Endothelial cell of umbilical vein (primary cell): ENCODE data around the gene TMOD2. TPM values are rescaled to one million over a fixed set of nuclear protein-coding genes. Genes with fewer than 3 reads are reported as not detected.

Experiments
- BruUV-seq: library from RNA; stranded (reverse); fragments of 400-500 nt; replicated peaks from 2 replicates; lab custom pipeline; 2021; lab: Mats Ljungman, UMichigan
- CTCF ChIA-PET: fragments of 300-600, 350-600 bp; sonication (Branson Sonifier 250); formaldehyde crosslinking; loops from one replicate; lab custom pipeline; 2021; ENCODE audit warnings: antibody characterized with exemption, inconsistent platforms; lab: Charles Lee
- POLR2A ChIA-PET: fragments of 300-600, 350-600 bp; sonication (Branson Sonifier 250); formaldehyde crosslinking; loops from one replicate; lab custom pipeline; 2021; ENCODE audit warnings: antibody characterized with exemption, inconsistent platforms; lab: Charles Lee
- DNase-seq: peaks from one replicate; pipeline ENCODE4 v3.0.0-alpha.2; 2011; ENCODE audit warnings: low read depth, low spot score
- FAIRE-seq: peaks from 2 replicates; lab custom pipeline; 2011; peaks lifted over from hg19 to GRCh38; lab: Jason Lieb, UNC
- H2AFZ ChIP-seq: 2 replicates; pipeline ENCODE4 v1.6.0; 2012; ENCODE audit warnings: low read depth, low read length, control low read depth, inconsistent platforms
- H3K27ac ChIP-seq: 2 replicates; pipeline ENCODE4 v1.5.1; 2011; ENCODE audit warnings: low read depth, mild to moderate bottlenecking, control low read depth, low read length, moderate library complexity; ENCODE audit not compliant: insufficient read depth
- H3K27me3 ChIP-seq, 2 experiments: 2 replicates each; pipeline versions ENCODE4 v1.6.0 to v1.6.1; 2011; ENCODE audit warnings: low read length in 2 of 2, mixed read lengths in 1 of 2; ENCODE audit not compliant: control insufficient read depth in 2 of 2, insufficient read depth in 2 of 2
- H3K36me3 ChIP-seq, 2 experiments: 2 replicates in 1 of 2; 3 replicates in 1 of 2; pipeline ENCODE4 v1.5.1; 2011; ENCODE audit warnings: low read length in 2 of 2, mild to moderate bottlenecking in 1 of 2, moderate library complexity in 1 of 2; ENCODE audit not compliant: control insufficient read depth in 2 of 2, insufficient read depth in 2 of 2; ENCODE audit errors: extremely low read depth in 1 of 2
- H3K4me1 ChIP-seq: 3 replicates; pipeline ENCODE4 v1.5.1; 2011; ENCODE audit warnings: mild to moderate bottlenecking, low read length; ENCODE audit not compliant: control insufficient read depth, insufficient read depth; ENCODE audit errors: extremely low read depth
- H3K4me2 ChIP-seq: 2 replicates; pipeline ENCODE4 v1.6.1; 2011; ENCODE audit warnings: low read length, control low read depth, mixed read lengths; ENCODE audit not compliant: insufficient read depth
- H3K4me3 ChIP-seq, 3 experiments: fragments of 200-600 bp in 1 of 3; sonication (generic), shearing (Covaris generic) in 1 of 3; replicated peaks in 1 of 3; 2 replicates each; pipeline ENCODE4 v1.5.1; 2011 to 2016; ENCODE audit warnings: control low read depth in 3 of 3, low read length in 3 of 3, mild to moderate bottlenecking in 2 of 3, inconsistent platforms in 1 of 3, low read depth in 1 of 3, moderate library complexity in 1 of 3; ENCODE audit not compliant: insufficient read depth in 1 of 3
- H3K79me2 ChIP-seq: 2 replicates; pipeline ENCODE4 v1.6.0; 2012; ENCODE audit warnings: low read length, inconsistent platforms; ENCODE audit not compliant: control insufficient read depth, insufficient read depth
- H3K9ac ChIP-seq: replicated peaks from 2 replicates; pipeline ENCODE3; 2011; ENCODE audit warnings: low read length, control low read depth; ENCODE audit not compliant: insufficient read depth; ENCODE audit errors: extremely low read depth
- H3K9me1 ChIP-seq: replicated peaks from 3 replicates; pipeline ENCODE4 v1.6.0; 2011; ENCODE audit warnings: mild to moderate bottlenecking, low read length; ENCODE audit not compliant: control insufficient read depth, insufficient read depth; ENCODE audit errors: extremely low read depth
- H3K9me3 ChIP-seq: replicated peaks from 2 replicates; pipeline ENCODE4 v1.5.1; 2012; ENCODE audit warnings: low read length, inconsistent platforms; ENCODE audit not compliant: control insufficient read depth, insufficient read depth
- H4K20me1 ChIP-seq: replicated peaks from 2 replicates; pipeline ENCODE3; 2011; ENCODE audit warnings: mild to moderate bottlenecking, low read length; ENCODE audit not compliant: control insufficient read depth, insufficient read depth; ENCODE audit errors: extremely low read depth
- EZH2 ChIP-seq: IDR thresholded peaks from 2 replicates; pipeline ENCODE4 v1.6.1; 2012; ENCODE audit warnings: borderline replicate concordance, low read depth, mild to moderate bottlenecking, moderate library complexity, low read length, inconsistent platforms; ENCODE audit not compliant: severe bottlenecking
- FOS ChIP-seq: IDR thresholded peaks from 2 replicates; pipeline ENCODE4 v1.6.1; 2011; ENCODE audit warnings: mild to moderate bottlenecking, low read length, moderate library complexity, borderline replicate concordance; ENCODE audit not compliant: insufficient read depth
- GATA2 ChIP-seq: IDR thresholded peaks from 2 replicates; pipeline ENCODE4 v1.7.0; 2011; ENCODE audit warnings: low read depth, mild to moderate bottlenecking, moderate library complexity, mixed read lengths, low read length; ENCODE audit not compliant: insufficient read length, insufficient read depth
- JUN ChIP-seq: IDR thresholded peaks from 2 replicates; pipeline ENCODE4 v1.6.1; 2011; ENCODE audit warnings: borderline replicate concordance, low read depth; ENCODE audit not compliant: insufficient read length, insufficient read depth
- MYC ChIP-seq: IDR thresholded peaks from one replicate; pipeline ENCODE4 v1.6.1; 2011; ENCODE audit warnings: mild to moderate bottlenecking, low read depth, low read length
- POLR2A ChIP-seq: IDR thresholded peaks from 2 replicates; pipeline ENCODE4 v1.6.1; 2012; ENCODE audit warnings: low read depth, mild to moderate bottlenecking, control low read depth, low read length
- POLR2AphosphoS5 ChIP-seq: IDR thresholded peaks from 2 replicates; pipeline ENCODE4 v1.6.1; 2012; ENCODE audit warnings: low read depth, mild to moderate bottlenecking, control low read depth, low read length, moderate library complexity; ENCODE audit not compliant: insufficient read depth
- dilution Hi-C: fragments of 300-500 bp; cut with MboI; formaldehyde crosslinking; loops from one replicate; pipeline ENCODE4 v1.15.0; 2019; ENCODE audit warnings: low sequenced_read_pairs; ENCODE audit not compliant: extremely low pct_ligation_motif_present
- intact Hi-C: fragments of 100-400 bp; cut with micrococcal nuclease; formaldehyde crosslinking; loops from one replicate; pipeline ENCODE4 v1.10.0; 2022
- polyA plus RNA-seq, 4 experiments: library from polyadenylated mRNA; depleted of rRNA in 3 of 4; stranded (reverse) in 3 of 4; unstranded in 1 of 4; fragments of >200 nt; gene quantifications; 2 replicates each; pipeline versions ENCODE4 v1.2.1 to v1.2.3, GENCODE V29; 2011 to 2012; ENCODE audit warnings: missing spikeins in 1 of 4
- total RNA-seq: library from RNA; stranded (reverse); gene quantifications from 2 replicates; pipeline ENCODE4 v1.2.3, GENCODE V29; 2021
- TF ChIP-seq, protein P1 (sequence below): IDR thresholded peaks from 2 replicates; pipeline ENCODE4 v1.6.1; 2011; ENCODE audit not compliant: insufficient read depth, insufficient read length
- TF ChIP-seq, protein P2 (sequence below), 2 donors: IDR thresholded peaks; 1 replicate in 1 of 2; 2 replicates in 1 of 2; pipeline ENCODE4 v1.5.1; 2011; ENCODE audit warnings: low read length in 2 of 2, mild to moderate bottlenecking in 2 of 2, moderate library complexity in 2 of 2, control low read depth in 1 of 2, inconsistent platforms in 1 of 2, low read depth in 1 of 2; ENCODE audit not compliant: insufficient read depth in 1 of 2; ENCODE audit errors: extremely low read depth in 1 of 2

The TMOD2 gene
- total and polyA plus RNA-seq, 2 donors (not counting 3 experiments of a cell fraction or from before 2014, with no cell fraction given), result 0.46 to 2.7 TPM

GRCh38 chr15:51749307-51749706, 2.1 kb upstream of the TMOD2 start:
- FAIRE-seq (no peak), DNase-seq (no peak)
- ChIA-PET CTCF (interaction anchor here (0.5 to 1.2 kb wide), 3 partner anchors 27 to 396 kb away, joined by 3 to 5 read pairs (median 3); no protein-coding TSS in a partner anchor), POLR2A (no interaction called here)
- H3K9me1 ChIP-seq, result no peaks in the 10 kb centered on the region
- no peaks in the 10 kb centered on the region for H3K79me2 ChIP-seq
- H4K20me1 ChIP-seq, result no peaks in the 10 kb centered on the region
- H3K4me2 ChIP-seq, result no peak overlapping the region
- no peak overlapping the region for H3K27ac ChIP-seq
- intact Hi-C loops (no loop called here), dilution Hi-C loops (no loop called here)
- H3K9me3 ChIP-seq, result no peaks in the 10 kb centered on the region
- H3K27me3 ChIP-seq, result peaks cover 53 to 65% of the 10 kb centered on the region in 2 experiments
- H3K4me3 ChIP-seq, result no peak overlapping the region
- no peak overlapping the region for H2AFZ ChIP-seq
- H3K36me3 ChIP-seq, result no peaks in the 10 kb centered on the region
- TF ChIP-seq EZH2, result no peak
- TF ChIP-seq POLR2AphosphoS5, result no peak
- TF ChIP-seq, protein P1, sequence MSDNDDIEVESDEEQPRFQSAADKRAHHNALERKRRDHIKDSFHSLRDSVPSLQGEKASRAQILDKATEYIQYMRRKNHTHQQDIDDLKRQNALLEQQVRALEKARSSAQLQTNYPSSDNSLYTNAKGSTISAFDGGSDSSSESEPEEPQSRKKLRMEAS, result no peak
- no peak for TF ChIP-seq JUN
- TF ChIP-seq POLR2A, result no peak
- no peak for TF ChIP-seq FOS
- TF ChIP-seq, protein P2, sequence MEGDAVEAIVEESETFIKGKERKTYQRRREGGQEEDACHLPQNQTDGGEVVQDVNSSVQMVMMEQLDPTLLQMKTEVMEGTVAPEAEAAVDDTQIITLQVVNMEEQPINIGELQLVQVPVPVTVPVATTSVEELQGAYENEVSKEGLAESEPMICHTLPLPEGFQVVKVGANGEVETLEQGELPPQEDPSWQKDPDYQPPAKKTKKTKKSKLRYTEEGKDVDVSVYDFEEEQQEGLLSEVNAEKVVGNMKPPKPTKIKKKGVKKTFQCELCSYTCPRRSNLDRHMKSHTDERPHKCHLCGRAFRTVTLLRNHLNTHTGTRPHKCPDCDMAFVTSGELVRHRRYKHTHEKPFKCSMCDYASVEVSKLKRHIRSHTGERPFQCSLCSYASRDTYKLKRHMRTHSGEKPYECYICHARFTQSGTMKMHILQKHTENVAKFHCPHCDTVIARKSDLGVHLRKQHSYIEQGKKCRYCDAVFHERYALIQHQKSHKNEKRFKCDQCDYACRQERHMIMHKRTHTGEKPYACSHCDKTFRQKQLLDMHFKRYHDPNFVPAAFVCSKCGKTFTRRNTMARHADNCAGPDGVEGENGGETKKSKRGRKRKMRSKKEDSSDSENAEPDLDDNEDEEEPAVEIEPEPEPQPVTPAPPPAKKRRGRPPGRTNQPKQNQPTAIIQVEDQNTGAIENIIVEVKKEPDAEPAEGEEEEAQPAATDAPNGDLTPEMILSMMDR (IDR thresholded peaks at IDR 0.05; ENCODE audit: extremely low read depth in 1 of 2, insufficient read depth in 1 of 2, low read depth in 1 of 2, low read length in 2 of 2), result no peak
- no peak for TF ChIP-seq GATA2
- TF ChIP-seq MYC, result no peak
- peaks cover 3% of the 10 kb centered on the region for H3K4me1 ChIP-seq
- BruUV-seq, result no TSS peak
- H3K9ac ChIP-seq, result no peak overlapping the region
